ENCODE results near the gene DLL1.

The DLL1 gene

GRCh38 chr6:170249817-170250216, 41.1 kb downstream of the DLL1 start:
- no peak for DNase-seq (ENCODE audit: low read depth)

GRCh38 chr6:170248861-170249600, 41.8 kb downstream of the DLL1 start:
- DNase-seq (ENCODE audit: low read depth): no peak

GRCh38 chr6:170248111-170248805, 42.6 kb downstream of the DLL1 start:
- DNase-seq (ENCODE audit: low read depth): no peak

- no peak for DNase-seq (ENCODE audit: low read depth)
Observed at GRCh38 chr6:170247178-170247701, 43.6 kb downstream of the DLL1 start.

- DNase-seq (ENCODE audit: low read depth): no peak
Observed at GRCh38 chr6:170245475-170245992, 45.3 kb downstream of the DLL1 start.

- no peak for DNase-seq (ENCODE audit: low read depth)
Observed at GRCh38 chr6:170244721-170245474, 46.0 kb downstream of the DLL1 start.

- no peak for DNase-seq (ENCODE audit: low read depth)
Observed at GRCh38 chr6:170243791-170244291, 47.0 kb downstream of the DLL1 start.

- DNase-seq (ENCODE audit: low read depth): no peak
Observed at GRCh38 chr6:170243386-170243785, 47.5 kb downstream of the DLL1 start.

GRCh38 chr6:170238741-170239565, 51.9 kb downstream of the DLL1 start:
- no peak for DNase-seq (ENCODE audit: low read depth)

GRCh38 chr6:170237999-170238740, 52.7 kb downstream of the DLL1 start:
- no peak for DNase-seq (ENCODE audit: low read depth)

- no peak for DNase-seq (ENCODE audit: low read depth)
Observed at GRCh38 chr6:170236131-170236836, 54.6 kb downstream of the DLL1 start.

- DNase-seq (ENCODE audit: low read depth): no peak
Observed at GRCh38 chr6:170235391-170236125, 55.3 kb downstream of the DLL1 start.

GRCh38 chr6:170234419-170234818, 56.5 kb downstream of the DLL1 start:
- DNase-seq (ENCODE audit: low read depth): no peak

- no peak for DNase-seq (ENCODE audit: low read depth)
Observed at GRCh38 chr6:170233286-170234205, 57.3 kb downstream of the DLL1 start.

All from stimulated activated CD8-positive, alpha-beta memory T cell treated with anti-CD3 and anti-CD28 coated beads, Interleukin-4, amount 100 ng/mL, for 24 hours (primary cell).